ENCODE measurements around the gene TMEM196.
"Not testable (repeated sequence)": the region's sequence is repeated elsewhere in the genome, so short reads cannot be mapped to it uniquely, and the experiment has no call there.

The TMEM196 gene

DNA sequence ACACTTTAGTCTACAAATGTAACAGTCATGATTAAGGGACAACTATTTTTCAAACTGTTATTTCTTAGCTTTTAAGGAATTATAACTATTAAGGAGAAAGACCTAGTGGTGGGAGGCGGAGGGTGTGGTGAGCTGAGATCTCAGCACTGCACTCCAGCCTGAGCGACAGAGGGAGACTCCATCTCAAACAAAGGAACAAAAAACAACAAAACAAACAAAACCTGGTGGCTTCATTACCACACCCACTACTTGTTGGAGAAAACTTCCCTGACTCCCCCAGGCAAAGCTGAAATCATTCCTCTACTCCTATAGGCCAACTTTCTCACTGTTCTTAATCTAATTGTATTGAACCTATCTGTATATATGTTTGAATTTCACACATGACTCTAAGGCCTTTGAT, 67.8 kb downstream of the TMEM196 start:
- no peak for DNase-seq

DNA sequence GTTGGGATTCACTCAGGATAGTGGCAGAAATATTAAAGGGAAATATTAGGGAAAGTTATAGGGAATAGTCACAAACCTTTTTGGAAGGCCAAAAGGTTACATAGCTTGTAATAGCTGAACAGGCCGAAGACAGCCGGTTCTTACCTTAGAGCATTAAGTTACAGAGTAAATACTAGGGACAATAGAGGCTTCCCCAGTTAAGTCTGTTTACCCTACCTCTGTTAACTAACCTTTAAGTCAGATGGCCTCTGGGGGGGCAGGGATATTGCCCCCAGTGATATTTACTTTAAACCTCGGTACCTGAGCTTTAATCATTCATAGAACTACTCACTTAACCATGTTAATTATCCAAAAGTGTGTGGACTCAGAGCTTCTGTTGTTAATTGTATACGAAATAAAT, 71.9 kb downstream of the TMEM196 start:
- no peak for DNase-seq

DNA sequence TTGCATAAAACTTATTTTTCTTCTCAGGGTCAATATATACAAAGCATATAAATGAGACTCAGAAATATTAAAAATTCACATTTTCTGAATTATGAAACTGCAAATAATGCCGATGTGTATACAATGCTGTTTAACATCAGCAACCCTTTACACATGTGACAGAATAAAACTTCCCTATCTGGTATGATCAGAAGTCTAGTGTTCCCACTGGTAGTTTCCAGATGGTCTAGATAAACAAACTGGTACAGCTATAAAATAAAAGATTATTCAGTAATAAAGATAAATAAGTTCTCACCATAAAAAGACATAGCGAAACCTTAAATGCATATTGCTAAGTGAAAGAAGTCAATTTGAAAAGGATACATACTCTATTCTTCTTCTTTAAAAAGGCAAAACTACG, 72.5 kb downstream of the TMEM196 start:
- no peak for DNase-seq

DNA sequence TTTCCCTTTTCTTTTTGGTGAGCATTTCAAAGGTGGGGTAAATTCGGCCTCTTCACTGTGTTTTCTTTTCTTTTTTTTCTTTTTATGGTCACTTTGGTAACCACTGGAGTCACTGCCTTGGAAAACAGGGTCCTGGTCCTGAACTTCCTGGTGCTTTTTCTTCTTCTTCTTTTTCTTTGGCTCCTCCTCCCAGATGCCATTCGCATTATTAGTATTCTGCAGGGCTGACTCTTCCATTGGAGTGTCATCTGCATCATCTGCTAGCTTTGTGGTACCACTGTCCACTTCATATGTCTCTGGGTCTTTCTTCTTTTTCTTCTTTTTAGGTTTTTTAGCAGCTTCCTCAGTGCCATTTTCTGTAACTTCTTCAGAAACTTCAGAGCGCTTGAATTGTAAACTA, 75.1 kb downstream of the TMEM196 start:
- DNase-seq, result no peak

DNA sequence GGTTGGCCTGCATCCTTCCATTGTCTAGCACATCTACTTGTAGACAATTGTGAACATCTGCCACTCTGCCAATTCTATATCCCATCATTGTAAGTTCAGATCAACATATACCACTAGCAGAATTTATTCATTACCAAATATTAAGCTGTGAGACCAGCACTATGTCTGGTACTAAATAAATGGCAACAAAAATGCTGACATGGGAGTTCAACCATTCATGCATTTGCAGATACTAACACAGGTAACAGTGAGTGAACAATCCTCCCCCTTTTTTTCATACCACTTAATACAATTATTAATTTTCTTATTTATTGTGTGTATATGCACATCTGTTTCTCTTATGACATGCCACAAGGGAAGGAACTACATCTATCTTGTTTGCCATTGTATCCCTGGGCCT, 76.5 kb downstream of the TMEM196 start:
- no peak for DNase-seq

DNA sequence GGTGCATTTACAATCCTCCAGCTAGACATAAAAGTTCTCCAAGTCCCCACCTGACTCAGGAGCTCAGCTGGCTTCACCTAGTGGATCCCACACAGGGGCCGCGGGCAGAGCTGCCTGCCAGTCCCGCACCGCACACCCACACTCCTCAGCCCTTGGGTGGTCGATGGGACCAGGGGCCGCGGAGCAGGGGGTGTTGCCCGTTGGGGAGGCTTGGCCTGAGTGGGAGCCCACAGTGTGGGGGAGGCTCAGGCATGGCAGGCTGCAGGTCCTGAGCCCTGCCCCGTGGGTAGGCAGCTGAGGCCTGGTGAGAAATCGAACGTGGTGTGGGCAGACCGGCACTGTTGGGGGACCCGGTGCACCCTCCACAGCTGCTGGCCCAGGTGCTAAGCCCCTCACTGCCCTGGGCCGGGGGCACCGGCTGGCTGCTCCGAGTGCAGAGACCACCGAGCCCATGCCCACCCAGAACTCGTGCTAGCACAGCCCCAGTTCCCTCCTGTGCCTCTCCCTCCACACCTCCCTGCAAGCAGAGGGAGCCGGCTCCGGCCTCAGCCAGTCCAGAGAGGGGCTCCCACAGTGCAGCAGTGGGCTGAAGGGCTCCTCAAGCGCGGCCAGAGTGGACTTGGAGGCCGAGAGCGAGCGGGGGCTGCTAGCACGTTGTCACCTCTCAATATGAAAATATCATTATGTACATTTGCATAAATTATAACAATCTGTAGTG, 81.1 kb downstream of the TMEM196 start:
- DNase-seq, result no peak

DNA sequence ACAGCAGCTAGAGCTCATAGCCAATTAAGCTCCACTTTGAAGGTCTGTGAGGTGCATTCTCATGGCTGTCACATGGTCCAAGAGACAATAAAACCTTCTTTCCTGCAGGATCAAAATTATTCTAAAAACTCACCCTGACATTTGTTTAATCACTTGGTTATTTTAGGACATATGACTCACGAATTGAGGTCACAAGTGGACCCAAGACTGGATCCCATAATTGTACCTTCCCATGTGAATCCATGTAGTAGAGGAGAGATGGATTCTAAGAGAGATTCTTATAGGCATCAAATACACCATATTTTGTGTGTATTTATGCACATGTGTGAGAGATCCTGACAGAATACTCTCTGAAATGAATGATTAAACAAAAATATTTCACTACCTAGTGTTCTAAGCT, 82.7 kb downstream of the TMEM196 start:
- no peak for DNase-seq

DNA sequence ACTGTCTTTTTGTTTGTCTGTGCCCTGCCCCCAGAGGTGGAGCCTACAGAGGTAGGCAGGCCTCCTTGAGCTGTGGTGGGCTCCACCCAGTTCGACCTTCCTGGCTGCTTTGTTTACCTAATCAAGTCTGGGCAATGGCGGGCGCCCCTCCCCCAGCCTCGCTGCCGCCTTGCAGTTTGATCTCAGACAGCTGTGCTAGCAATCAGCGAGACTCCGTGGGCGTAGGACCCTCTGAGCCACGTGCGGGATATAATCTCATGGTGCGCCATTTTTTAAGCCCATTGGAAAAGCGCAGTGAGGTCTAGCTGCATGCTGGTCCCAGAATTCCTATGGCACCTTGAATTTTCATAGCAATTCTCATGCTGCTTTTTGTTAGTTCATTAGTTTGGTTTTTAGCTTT, 84.3 kb downstream of the TMEM196 start:
- not testable (repeated sequence) for DNase-seq

DNA sequence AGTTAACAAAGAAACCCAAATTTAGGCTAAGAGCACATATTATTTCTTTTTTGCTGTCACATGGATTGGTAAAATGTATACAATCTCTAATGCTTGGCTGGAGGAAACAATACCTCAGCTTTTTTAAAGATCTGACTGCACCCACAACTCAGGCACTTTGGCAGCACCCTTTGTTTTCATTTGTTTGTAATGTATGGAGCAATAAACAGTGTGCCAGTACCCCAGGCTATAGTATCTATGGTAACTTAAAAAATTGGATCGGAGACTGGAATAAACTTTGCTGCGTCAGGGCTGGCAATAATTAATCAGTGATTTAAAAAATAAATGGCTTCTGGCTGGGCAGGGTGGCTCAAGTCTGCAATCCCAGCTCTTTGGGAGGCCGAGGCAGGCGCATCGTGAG, 91.8 kb downstream of the TMEM196 start:
- no peak for DNase-seq

DNA sequence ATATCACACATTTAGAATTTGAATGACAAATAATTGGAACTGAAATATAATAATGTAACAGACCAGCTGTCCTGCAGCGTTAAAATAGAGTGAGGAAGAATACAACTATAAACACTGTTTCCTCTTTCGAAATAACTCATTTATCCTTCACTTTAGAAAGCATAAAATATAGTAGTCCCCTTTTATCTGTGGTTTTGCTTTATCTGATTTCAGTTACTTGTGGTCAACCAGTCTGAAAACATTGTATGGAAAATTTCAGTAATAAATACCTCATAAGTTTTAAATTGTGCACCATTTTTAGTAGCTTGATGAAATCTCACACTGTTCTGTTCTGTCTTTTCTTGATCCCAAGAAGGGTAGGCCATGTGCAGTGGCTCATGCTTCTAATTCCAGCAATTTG, 96.2 kb downstream of the TMEM196 start:
- no peak for DNase-seq

DNA sequence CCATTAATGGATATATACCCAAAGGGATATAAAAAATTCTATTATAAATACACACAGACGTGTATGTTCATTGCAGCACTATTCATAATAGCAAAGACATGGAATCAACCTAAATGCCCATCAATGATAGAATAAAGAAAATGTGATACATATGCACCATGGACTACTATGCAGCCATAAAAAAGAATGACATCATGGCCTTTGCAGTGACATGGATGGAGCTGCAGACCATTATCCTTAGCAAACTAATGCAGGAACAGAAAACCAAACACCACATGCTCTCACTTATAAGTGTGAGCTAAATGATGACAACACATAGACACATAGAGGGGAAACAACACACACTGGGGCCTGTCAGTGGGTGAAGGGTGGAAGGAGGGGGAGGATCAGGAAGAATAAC, 97.6 kb downstream of the TMEM196 start:
- DNase-seq, result no peak

DNA sequence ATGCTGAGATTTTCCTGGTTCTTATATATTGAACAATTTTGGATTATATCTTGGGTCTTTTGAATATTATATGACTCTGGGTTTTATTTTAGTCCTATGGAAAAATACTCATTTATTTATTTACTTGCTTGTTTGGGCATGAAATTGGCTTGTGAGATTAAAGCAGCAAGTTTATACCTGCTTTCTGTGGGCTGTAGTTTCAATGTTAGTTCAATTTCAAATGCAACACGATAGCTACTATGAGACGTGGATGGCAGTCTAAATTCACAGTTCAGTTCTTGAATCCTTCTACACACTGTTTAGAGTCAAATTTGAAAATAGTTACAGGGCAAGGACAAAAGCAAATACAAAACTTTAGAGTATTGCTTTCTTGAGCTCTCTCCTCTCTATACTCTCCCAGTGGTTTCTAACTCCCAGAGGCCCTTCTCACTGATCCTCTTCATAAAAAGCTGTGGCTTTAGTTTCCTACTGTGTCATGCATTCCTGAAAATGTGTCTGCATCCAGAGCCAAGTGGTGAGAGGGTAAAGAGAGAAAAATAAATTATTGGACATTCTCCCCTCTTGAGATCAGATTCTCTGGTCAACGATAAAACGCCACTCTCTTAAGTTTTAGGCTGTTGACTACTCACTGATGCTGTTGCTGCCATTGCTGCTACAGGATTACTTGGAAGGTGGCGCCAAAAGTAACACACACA, 99.0 kb downstream of the TMEM196 start:
- DNase-seq, result no peak

DNA sequence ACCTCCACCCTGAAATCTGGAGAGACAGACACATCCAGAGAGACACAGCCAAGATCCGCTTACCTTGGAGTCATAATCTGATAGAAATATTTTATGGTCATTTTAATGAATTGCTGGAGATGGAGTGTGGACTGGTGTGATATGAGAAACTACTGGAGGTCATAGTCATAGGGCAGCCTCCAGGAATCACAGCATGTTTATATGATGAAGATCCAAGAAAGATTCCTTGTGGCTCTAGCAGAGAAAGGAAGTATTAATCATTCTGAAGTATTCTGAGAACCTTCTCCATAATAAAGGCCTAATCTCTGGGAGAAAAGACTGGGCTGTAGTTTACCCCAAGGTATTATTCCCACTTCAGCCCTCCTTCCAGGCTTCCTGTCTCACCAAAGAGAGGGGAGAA, 102.6 kb downstream of the TMEM196 start:
- no peak for DNase-seq

Measured in stimulated activated CD4-positive, alpha-beta T cell treated with anti-CD3 and anti-CD28 coated beads, Interleukin-2, amount 100 ng/mL, for 24 hours (primary cell).